GM18507 (cell line): ENCODE results near the gene IFT172.
A peak's percentile ranks its signal among the peaks of the same experiment; 100 is the strongest.
"Not testable (repeated sequence)": the region's sequence is repeated elsewhere in the genome, so short reads cannot be mapped to it uniquely, and the experiment has no call there.

Experiments used
- DNase-seq: peaks from one replicate; pipeline ENCODE4 v3.0.0; 2011; ENCODE audit warnings: low read depth; ENCODE audit not compliant: insufficient read length; ENCODE audit errors: extremely low spot score
- FAIRE-seq: peaks from 2 replicates; lab custom pipeline; 2011; peaks lifted over from hg19 to GRCh38; lab: Jason Lieb, UNC

IFT172 gene, protein sequence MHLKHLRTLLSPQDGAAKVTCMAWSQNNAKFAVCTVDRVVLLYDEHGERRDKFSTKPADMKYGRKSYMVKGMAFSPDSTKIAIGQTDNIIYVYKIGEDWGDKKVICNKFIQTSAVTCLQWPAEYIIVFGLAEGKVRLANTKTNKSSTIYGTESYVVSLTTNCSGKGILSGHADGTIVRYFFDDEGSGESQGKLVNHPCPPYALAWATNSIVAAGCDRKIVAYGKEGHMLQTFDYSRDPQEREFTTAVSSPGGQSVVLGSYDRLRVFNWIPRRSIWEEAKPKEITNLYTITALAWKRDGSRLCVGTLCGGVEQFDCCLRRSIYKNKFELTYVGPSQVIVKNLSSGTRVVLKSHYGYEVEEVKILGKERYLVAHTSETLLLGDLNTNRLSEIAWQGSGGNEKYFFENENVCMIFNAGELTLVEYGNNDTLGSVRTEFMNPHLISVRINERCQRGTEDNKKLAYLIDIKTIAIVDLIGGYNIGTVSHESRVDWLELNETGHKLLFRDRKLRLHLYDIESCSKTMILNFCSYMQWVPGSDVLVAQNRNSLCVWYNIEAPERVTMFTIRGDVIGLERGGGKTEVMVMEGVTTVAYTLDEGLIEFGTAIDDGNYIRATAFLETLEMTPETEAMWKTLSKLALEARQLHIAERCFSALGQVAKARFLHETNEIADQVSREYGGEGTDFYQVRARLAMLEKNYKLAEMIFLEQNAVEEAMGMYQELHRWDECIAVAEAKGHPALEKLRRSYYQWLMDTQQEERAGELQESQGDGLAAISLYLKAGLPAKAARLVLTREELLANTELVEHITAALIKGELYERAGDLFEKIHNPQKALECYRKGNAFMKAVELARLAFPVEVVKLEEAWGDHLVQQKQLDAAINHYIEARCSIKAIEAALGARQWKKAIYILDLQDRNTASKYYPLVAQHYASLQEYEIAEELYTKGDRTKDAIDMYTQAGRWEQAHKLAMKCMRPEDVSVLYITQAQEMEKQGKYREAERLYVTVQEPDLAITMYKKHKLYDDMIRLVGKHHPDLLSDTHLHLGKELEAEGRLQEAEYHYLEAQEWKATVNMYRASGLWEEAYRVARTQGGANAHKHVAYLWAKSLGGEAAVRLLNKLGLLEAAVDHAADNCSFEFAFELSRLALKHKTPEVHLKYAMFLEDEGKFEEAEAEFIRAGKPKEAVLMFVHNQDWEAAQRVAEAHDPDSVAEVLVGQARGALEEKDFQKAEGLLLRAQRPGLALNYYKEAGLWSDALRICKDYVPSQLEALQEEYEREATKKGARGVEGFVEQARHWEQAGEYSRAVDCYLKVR (N-terminal part only)

DNA sequence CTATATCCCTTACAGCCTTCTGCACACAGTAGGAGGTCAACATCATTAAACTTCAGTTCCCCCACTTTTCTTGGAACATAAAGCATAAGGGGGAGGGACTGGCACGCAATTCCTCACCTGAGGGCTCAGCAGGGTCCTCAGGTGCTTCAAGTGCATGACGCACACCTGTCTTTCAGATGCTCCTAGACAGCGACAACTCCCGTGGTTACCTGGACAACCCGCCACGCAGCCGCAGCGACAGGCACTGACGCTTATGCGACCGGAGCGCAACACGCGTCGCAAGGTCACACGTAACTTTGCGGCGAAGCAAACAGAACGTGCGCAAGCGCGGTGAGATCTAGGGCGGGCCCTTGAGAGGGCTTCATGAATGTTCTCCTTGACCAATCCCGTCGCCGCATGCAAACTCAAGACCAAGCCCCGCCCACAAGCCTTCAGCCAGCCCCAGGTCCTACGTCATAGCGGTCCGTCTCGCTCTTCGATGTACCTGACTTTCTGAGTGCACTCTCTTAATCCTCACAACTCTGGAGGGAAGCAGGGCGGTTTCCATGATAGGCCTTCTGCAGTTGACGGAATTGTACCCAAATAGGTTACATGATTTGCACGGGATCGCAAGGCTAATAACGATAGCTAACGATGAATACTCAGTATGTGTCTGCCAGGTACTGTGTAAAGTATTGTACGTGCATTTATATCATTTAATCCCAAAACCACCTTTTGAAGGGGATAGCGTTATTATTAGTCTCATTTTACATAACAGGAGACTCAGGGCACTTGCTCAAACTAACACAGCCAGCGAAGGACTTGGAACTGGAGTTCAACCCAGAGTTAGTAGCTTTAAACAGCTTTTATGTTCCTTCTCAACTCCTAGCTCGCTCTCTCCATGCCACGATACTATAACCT, at the start of gene IFT172:
Gene IFT172, minus strand, starts transcription at position 246 of the 900 bp plus-strand sequence. Its CDS starts 90 bp downstream, at position 156.
- peak; percentile 99 for FAIRE-seq
- DNase-seq, result peak; percentile 91

GRCh38 chr2:27538839-27539450, 49.4 kb upstream of the IFT172 start:
- not testable (repeated sequence) for FAIRE-seq, DNase-seq

DNA sequence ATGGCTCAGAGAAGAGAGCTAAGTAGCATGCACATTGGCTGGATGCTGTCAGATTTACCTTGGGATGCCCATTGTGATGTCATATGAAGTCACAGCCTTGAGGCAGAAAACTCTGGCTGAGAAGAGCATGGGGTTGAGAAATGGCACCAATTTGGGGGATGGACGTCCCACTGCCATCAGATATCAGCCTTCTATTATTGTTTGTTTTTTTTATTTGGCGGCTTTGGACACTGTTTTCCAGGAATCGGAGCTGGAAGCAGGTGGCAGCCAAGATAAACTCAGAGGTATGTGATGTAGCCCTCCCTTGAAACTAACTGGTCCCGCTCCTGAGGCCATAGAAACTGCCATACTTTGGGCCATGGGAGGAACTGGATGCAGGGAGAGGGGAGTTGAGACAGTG, 47.7 kb upstream of the IFT172 start:
- no peak for FAIRE-seq
- no peak for DNase-seq

GRCh38 chr2:27531983-27532382, 42.4 kb upstream of the IFT172 start:
- FAIRE-seq, result no peak
- no peak for DNase-seq

DNA sequence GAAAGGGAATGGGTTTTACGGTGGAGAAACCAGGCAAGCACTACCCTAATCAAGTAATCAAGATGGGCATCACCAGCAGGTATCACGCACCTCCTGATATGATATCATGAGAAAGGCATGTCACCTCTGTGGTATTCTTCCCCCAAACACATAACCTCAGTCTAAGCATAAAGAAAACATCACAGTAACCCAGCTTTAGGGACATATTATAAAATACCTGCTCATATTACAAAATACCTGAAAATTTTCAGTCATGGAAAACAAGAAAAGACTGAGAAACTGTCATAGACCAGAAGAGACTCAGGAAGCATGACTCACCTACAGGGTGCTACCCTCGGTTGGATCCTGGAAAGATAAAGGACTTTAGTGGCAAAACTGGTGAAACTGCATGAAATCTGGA, 37.6 kb upstream of the IFT172 start:
- DNase-seq (no peak), FAIRE-seq (no peak)

DNA sequence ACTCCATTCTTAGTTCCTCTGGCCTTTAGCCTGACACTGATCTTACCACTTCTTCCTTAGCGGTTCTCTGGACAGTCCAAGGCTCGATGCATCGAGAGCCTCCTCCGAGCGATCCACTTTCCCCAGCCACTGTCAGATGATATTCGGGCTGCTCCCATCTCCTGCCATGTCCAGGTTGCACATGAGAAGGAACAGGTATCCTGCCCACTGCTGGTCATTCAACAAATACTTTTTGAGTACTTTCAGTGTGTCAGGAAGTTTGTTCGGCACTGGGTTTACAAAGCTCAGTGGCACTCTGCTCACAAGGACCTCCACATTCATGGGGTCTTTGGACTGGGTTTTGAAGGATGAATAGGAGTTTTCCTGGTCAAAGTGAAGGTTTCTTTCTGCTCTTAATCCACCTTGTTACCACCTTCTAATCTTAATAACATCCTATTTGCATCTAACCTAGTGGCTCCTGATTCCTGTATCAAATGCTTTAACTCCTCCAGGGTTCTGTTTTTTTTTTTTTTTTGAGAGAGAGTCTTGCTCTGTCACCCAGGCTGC, 32.9 kb upstream of the IFT172 start:
- DNase-seq, result no peak
- FAIRE-seq, result no peak

DNA sequence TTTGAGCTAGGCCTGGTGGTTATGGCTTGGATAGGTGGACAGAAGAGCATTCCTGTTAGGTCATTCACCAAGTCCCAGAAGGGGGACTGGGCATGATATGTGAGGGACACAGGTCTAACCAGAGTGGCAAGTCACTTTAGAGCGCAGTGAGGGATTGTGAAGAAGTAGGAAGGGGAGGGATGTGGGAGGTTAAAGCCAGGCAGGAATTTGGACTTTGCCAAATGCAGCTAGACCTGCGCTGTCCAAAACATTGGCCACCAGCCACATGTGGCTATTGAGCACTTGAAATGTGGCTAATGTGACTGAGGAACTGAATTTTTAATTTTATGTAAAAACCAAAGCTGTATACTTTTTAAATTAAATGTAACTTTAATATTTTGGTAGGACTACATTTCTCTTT, 30.8 kb upstream of the IFT172 start:
- no peak for FAIRE-seq

DNA sequence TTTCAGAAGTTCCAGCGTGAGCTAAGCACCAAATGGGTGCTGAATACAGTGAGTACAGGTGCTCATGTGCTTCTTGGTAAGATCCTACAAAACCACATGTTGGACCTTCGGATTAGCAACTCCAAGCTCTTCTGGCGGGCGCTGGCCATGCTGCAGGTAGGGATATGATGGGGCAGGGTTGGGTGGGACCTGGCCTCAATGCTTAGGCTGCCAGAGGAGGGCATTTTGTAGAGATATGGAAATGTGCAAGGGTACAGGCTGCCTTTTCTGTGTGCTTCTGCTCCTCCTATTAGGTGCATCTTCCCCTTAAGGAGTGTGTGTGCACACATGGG, 29.2 kb upstream of the IFT172 start:
- DNase-seq (no peak), FAIRE-seq (no peak)

More for the DNA sequence above, 30.8 kb upstream of the IFT172 start:
- no peak for DNase-seq

DNA sequence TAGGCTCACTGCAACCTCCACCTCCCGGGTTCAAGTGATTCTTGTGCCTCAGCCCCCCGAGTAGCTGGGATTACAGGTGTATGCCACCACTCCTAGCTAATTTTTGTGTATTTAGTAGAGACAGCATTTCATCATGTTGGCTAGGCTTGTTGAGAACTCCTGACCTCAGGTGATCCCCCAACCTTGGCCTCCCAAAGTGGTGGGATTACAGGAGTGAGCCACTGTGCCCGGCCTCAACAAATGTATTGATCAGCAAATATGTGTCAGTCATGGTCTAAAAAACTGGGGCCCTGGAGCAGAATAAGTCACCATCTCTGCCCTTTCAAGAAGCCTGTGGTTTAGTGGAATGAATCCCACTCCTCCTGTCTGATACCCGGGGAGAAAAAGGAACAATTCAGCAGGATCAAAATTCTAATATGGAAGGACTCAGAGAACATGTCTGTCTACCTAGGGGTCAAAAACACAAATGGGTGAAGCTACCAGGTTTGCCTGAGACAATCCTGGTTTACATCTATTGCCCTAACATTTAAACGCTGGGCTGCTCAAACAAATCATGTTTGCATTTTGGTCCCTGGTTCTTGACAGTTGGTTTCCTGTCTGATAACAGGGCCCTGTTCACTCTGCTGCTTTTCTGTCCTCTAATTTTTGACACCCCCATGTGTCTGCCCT, 28.7 kb upstream of the IFT172 start:
- FAIRE-seq (no peak), DNase-seq (no peak)

GRCh38 chr2:27509326-27509725, 19.8 kb upstream of the IFT172 start:
- no peak for DNase-seq
- no peak for FAIRE-seq

- no peak for DNase-seq
- FAIRE-seq, result no peak
Measured at GRCh38 chr2:27507293-27507692, 17.8 kb upstream of the IFT172 start.

- FAIRE-seq (no peak), DNase-seq (no peak)
Measured at GRCh38 chr2:27506587-27506986, 17.0 kb upstream of the IFT172 start.

GRCh38 chr2:27502142-27502541, 12.6 kb upstream of the IFT172 start:
- DNase-seq, result no peak
- no peak for FAIRE-seq

DNA sequence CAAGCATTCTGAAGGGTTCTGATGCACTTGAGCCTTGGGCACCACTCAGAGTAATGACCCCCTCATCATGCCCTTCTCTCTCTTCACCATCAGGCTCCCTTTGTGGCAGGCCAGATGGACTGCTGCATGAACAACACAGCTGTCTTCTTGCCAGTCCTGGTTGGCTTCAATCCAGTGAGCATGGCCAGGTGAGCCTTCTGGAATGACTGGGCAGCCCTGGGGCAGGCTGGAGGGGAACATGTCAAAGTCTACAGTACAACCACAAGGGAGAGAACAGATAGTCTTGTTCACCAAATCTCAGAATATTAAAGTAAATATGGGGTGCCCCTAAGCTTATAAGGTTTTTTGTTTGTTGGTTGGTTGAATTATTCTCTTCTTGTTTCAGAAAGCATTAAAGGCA, 11.5 kb upstream of the IFT172 start:
- DNase-seq (no peak), FAIRE-seq (no peak)

- FAIRE-seq (no peak), DNase-seq (no peak)
Measured at GRCh38 chr2:27498975-27499374, 9.4 kb upstream of the IFT172 start.

- no peak for DNase-seq
- FAIRE-seq, result no peak
Measured at GRCh38 chr2:27497288-27497627, 7.7 kb upstream of the IFT172 start.

GRCh38 chr2:27496357-27497287, 7.1 kb upstream of the IFT172 start, which contains the start of gene GCKR:
Gene GCKR, plus strand, starts transcription at chr2:27496839. Its CDS starts 66 bp downstream, at chr2:27496905.
- DNase-seq (no peak), FAIRE-seq (no peak)
